Loucy (cell line): Measurements from ENCODE around the gene KRT86.

Experiments
- H2AFZ ChIP-seq: fragments of 200-600 bp; sonication (generic); 2 replicates; pipeline ENCODE4 v1.6.0; 2016; ENCODE audit warnings: antibody characterized with exemption, mild to moderate bottlenecking, low read length, moderate library complexity
- H3F3A ChIP-seq: fragments of 200-600 bp; 2 replicates; pipeline ENCODE4 v1.6.0; 2016; ENCODE audit warnings: antibody characterized with exemption, low read depth, mild to moderate bottlenecking
- H3K27me3 ChIP-seq: fragments of 200-600 bp; sonication (generic); 2 replicates; pipeline ENCODE4 v1.6.1; 2014; ENCODE audit warnings: low read length, mild to moderate bottlenecking; ENCODE audit not compliant: insufficient read depth, poor library complexity, severe bottlenecking
- H3K36me3 ChIP-seq: fragments of 200-600 bp; sonication (generic); 2 replicates; pipeline ENCODE4 v1.6.1; 2016; ENCODE audit warnings: low read length; ENCODE audit not compliant: insufficient read depth
- H3K4me1 ChIP-seq: fragments of 200-600 bp; sonication (generic); 2 replicates; pipeline ENCODE4 v1.5.1; 2014; ENCODE audit warnings: low read length, mild to moderate bottlenecking; ENCODE audit not compliant: insufficient read depth, poor library complexity, severe bottlenecking
- H3K4me2 ChIP-seq: fragments of 200-600 bp; sonication (generic); 2 replicates; pipeline ENCODE4 v1.6.0; 2014; ENCODE audit warnings: antibody characterized with exemption, low read length, low read depth, mild to moderate bottlenecking; ENCODE audit not compliant: poor library complexity, severe bottlenecking
- H3K4me3 ChIP-seq: fragments of 200-600 bp; sonication (generic); 2 replicates; pipeline ENCODE4 v1.5.1; 2014; ENCODE audit warnings: low read length, mild to moderate bottlenecking, mixed read lengths; ENCODE audit not compliant: poor library complexity, severe bottlenecking
- H3K79me2 ChIP-seq: fragments of 200-600 bp; sonication (generic); 2 replicates; pipeline ENCODE4 v1.6.1; 2014; ENCODE audit warnings: low read length; ENCODE audit not compliant: insufficient read depth
- H3K9ac ChIP-seq: fragments of 200-600 bp; sonication (generic); 2 replicates; pipeline ENCODE4 v1.6.0; 2014; ENCODE audit warnings: mild to moderate bottlenecking, low read depth, low read length, moderate library complexity; ENCODE audit not compliant: poor library complexity, severe bottlenecking
- H3K9me2 ChIP-seq: fragments of 200-600 bp; sonication (generic); replicated peaks from 2 replicates; pipeline ENCODE4 v1.6.1; 2016; ENCODE audit warnings: low read depth, low read length, mixed read lengths
- H3K9me3 ChIP-seq: fragments of 200-600 bp; sonication (generic); 2 replicates; pipeline ENCODE4 v1.6.1; 2014; ENCODE audit warnings: mild to moderate bottlenecking, antibody characterized with exemption, low read length, low read depth; ENCODE audit not compliant: insufficient read depth
- H4K20me1 ChIP-seq: fragments of 200-600 bp; sonication (generic); 2 replicates; pipeline ENCODE4 v1.6.0; 2014; ENCODE audit warnings: antibody characterized with exemption, low read length, mild to moderate bottlenecking; ENCODE audit not compliant: insufficient read depth, poor library complexity, severe bottlenecking
- CTCF ChIP-seq: fragments of 200-600 bp; sonication (generic); conservative IDR thresholded peaks from 2 replicates; pipeline ENCODE4 v1.5.1; 2014; ENCODE audit warnings: mild to moderate bottlenecking, antibody characterized with exemption, low read length
- EZH2phosphoT487 ChIP-seq: fragments of 200-600 bp; IDR thresholded peaks from 2 replicates; pipeline ENCODE4 v1.6.1; 2018; ENCODE audit warnings: antibody characterized with exemption, mild to moderate bottlenecking, moderate library complexity, borderline replicate concordance

KRT86 gene

DNA sequence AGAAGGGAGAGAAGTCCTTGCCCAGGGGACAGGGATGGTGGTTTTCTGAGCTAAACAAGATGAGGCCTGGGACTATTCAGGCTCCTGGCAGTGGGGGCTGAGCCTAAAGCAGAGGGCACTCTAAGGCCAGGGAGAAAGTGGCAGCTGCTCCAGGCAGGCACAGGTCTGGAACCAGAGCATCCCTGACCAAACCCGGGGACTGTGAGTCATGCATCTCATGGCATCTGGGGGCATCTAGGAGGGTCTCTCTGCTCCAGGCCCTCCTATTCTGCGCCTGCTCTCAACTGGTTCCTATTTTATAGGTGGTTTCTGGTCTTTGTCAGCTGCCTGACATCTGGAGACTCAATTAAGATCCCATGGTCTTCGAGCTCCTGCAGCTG is 29.8 kb upstream of the KRT86 start:
- Histone ChIP-seq H3K4me3 (no peak overlapping the region), H3K4me1 (no peaks in the 10 kb centered on the region), H3K79me2 (no peaks in the 10 kb centered on the region), H3K36me3 (no peaks in the 10 kb centered on the region), H3K9ac (no peak overlapping the region), H3K9me2 (no peaks in the 10 kb centered on the region), H3K4me2 (no peak overlapping the region), H2AFZ (no peak overlapping the region), H3K9me3 (no peaks in the 10 kb centered on the region), H3F3A (no peaks in the 10 kb centered on the region), H3K27me3 (no peaks in the 10 kb centered on the region), H4K20me1 (no peaks in the 10 kb centered on the region)
- TF ChIP-seq CTCF (no peak), EZH2phosphoT487 (no peak)

GRCh38 chr12:52245259-52245961 is 29.0 kb upstream of the KRT86 start:
- Histone ChIP-seq H3K27me3 (no peaks in the 10 kb centered on the region), H3K79me2 (no peaks in the 10 kb centered on the region), H3K4me2 (no peak overlapping the region), H3K9ac (no peak overlapping the region), H3F3A (no peaks in the 10 kb centered on the region), H3K36me3 (no peaks in the 10 kb centered on the region), H3K4me1 (no peaks in the 10 kb centered on the region), H3K9me3 (no peaks in the 10 kb centered on the region), H3K4me3 (no peak overlapping the region), H3K9me2 (no peaks in the 10 kb centered on the region), H4K20me1 (no peaks in the 10 kb centered on the region), H2AFZ (no peak overlapping the region)
- TF ChIP-seq CTCF (no peak), EZH2phosphoT487 (no peak)

DNA sequence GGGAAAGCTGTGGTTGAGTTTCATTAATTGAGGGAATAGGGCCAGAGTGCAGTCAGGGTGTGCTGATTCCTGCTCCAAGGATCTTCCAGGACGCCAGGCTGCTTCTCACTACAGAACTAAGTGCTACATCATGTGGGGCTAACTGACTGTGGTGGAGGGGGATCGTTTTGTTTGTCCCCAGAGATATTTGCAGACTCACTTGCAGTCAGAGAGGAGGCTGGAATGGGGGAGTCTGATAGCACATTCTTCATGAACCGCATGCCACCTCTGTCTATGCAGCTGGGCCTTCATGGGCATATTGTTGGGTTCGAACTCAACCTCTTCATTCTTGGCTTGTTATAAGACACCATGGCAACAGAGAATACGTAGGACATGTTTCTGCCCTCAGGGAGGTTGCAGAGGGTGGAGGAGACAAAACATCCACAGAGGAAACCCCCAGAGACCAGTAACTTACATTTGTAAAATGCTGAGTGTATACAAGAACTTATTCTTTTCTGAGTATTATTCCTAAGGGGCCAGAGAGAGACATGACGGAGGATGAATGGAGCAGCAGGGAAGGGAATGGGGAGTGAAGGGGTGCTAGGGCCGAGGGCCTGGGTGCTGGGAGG is 28.4 kb upstream of the KRT86 start:
- Histone ChIP-seq H3K9ac (no peak overlapping the region), H3K4me2 (no peak overlapping the region)
- TF ChIP-seq CTCF (no peak), EZH2phosphoT487 (no peak)

More for the DNA sequence above, 28.4 kb upstream of the KRT86 start:
- H3K79me2 ChIP-seq = no peaks in the 10 kb centered on the region
- no peaks in the 10 kb centered on the region for H3K9me2 ChIP-seq
- H3F3A ChIP-seq = no peaks in the 10 kb centered on the region
- H2AFZ ChIP-seq = no peak overlapping the region
- H3K27me3 ChIP-seq = no peaks in the 10 kb centered on the region
- no peaks in the 10 kb centered on the region for H3K36me3 ChIP-seq
- no peaks in the 10 kb centered on the region for H3K9me3 ChIP-seq
- H3K4me3 ChIP-seq = no peak overlapping the region
- H4K20me1 ChIP-seq = no peaks in the 10 kb centered on the region
- no peaks in the 10 kb centered on the region for H3K4me1 ChIP-seq
